CD4-positive, alpha-beta memory T cell (primary cell): ENCODE measurements around the gene FBXW8. TPM values are rescaled to one million over a fixed set of nuclear protein-coding genes. Genes with fewer than 3 reads are reported as not detected.

Experiments used
- CTCF ChIA-PET: fragments of 350-600 bp; sonication (Branson Sonifier 250); formaldehyde crosslinking; loops from one replicate; lab custom pipeline; 2021; ENCODE audit warnings: inconsistent platforms; ENCODE audit not compliant: partially characterized antibody; lab: Charles Lee
- POLR2A ChIA-PET: fragments of 350-600 bp; sonication (Branson Sonifier 250); formaldehyde crosslinking; loops from one replicate; lab custom pipeline; 2021; ENCODE audit not compliant: partially characterized antibody; lab: Charles Lee
- DNase-seq, 5 donors: peaks; one replicate each; pipeline versions ENCODE4 v3.0.0 to v3.0.0-alpha.2; 2020 to 2022; ENCODE audit warnings: mixed read lengths in 1 of 5
- H3K27ac ChIP-seq: one replicate; pipeline ENCODE4 v1.7.0; 2013; ENCODE audit warnings: low read depth, low read length
- H3K27me3 ChIP-seq: 2 replicates; pipeline ENCODE4 v1.7.0; 2013; ENCODE audit warnings: mild to moderate bottlenecking, low read length, moderate library complexity; ENCODE audit not compliant: insufficient read depth
- H3K36me3 ChIP-seq: 2 replicates; pipeline ENCODE4 v1.7.0; 2013; ENCODE audit warnings: mild to moderate bottlenecking, low read length, moderate library complexity; ENCODE audit not compliant: insufficient read depth
- H3K4me1 ChIP-seq: 2 replicates; pipeline ENCODE4 v1.7.0; 2013; ENCODE audit warnings: mild to moderate bottlenecking, low read length, moderate library complexity; ENCODE audit not compliant: insufficient read depth
- H3K4me3 ChIP-seq, 2 donors: one replicate each; pipeline ENCODE4 v1.7.0; 2013; ENCODE audit warnings: low read length in 2 of 2, mild to moderate bottlenecking in 1 of 2
- H3K9me3 ChIP-seq, 2 donors: one replicate each; pipeline ENCODE4 v1.7.0; 2013; ENCODE audit warnings: low read length in 2 of 2, control low read depth in 1 of 2; ENCODE audit not compliant: control insufficient read depth in 1 of 2
- H3K27ac Mint-ChIP-seq, 7 donors: one replicate each; pipeline ENCODE4 v1.8.0; 2020 to 2021; ENCODE audit warnings: mixed read lengths in 7 of 7, mild to moderate bottlenecking in 6 of 7, inconsistent platforms in 3 of 7, moderate library complexity in 3 of 7
- H3K27me3 Mint-ChIP-seq, 2 donors: one replicate each; pipeline ENCODE4 v1.8.0; 2020 to 2021; ENCODE audit warnings: mixed read lengths in 2 of 2
- H3K36me3 Mint-ChIP-seq, 2 donors: one replicate each; pipeline ENCODE4 v1.8.0; 2020 to 2021; ENCODE audit warnings: mixed read lengths in 2 of 2, inconsistent platforms in 1 of 2, mild to moderate bottlenecking in 1 of 2
- H3K4me1 Mint-ChIP-seq, 4 donors: one replicate each; pipeline ENCODE4 v1.8.0; 2020 to 2021; ENCODE audit warnings: mixed read lengths in 4 of 4, mild to moderate bottlenecking in 1 of 4
- H3K4me3 Mint-ChIP-seq, 8 donors: one replicate each; pipeline ENCODE4 v1.8.0; 2020 to 2021; ENCODE audit warnings: mixed read lengths in 8 of 8, mild to moderate bottlenecking in 7 of 8, moderate library complexity in 6 of 8, inconsistent platforms in 3 of 8
- H3K9me3 Mint-ChIP-seq, 8 donors: one replicate each; pipeline ENCODE4 v1.8.0; 2020 to 2021; ENCODE audit warnings: mixed read lengths in 8 of 8, mild to moderate bottlenecking in 5 of 8, inconsistent platforms in 3 of 8, moderate library complexity in 1 of 8
- intact Hi-C: fragments of 100-400 bp; cut with micrococcal nuclease; formaldehyde crosslinking; loops from one replicate; pipeline ENCODE4 v1.15.1; 2023
- polyA plus RNA-seq, 2 donors: library from polyadenylated mRNA; unstranded; fragments of 300-500 nt; fragmentation: Illumina TruSeq; gene quantifications; one replicate each; pipeline ENCODE4 v1.2.3, GENCODE V29; 2021
- total RNA-seq, 2 experiments: library from RNA; stranded (reverse); gene quantifications; one replicate each; pipeline ENCODE4 v1.2.3, GENCODE V29; 2021

Gene FBXW8
- total and polyA plus RNA-seq, 4 experiments from 2014 or later: 2.3 to 10.2 (median 7.0) TPM

DNA sequence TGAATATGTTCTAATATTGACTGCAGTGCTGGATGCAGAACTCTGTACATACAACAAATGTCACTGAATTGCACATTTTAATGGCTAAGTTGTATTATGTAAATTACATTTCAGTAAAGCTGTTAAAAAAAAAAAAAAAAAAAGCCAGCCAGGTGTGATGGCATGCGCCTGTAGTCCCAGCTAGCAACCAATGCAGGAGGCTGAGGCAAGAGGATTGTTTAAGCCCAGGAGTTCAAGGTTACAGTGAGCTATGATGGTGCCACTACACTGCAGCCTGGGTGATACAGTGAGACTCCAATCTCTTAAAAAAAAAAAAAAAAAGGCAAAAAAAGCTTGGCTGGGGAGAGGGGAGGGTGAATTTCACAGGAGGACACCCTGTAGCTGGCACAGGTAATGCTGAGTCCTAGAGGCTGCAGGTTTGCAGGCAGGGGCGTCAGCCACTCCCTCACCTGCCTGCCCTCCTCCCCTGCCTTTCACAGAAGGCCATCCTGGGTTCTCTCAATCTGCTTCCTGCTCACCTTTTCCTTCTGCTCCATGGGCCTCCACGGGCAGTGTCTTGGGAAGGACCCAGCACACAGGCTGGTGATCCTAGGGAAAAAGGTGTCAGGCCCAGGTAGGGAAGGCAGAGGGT, 147.8 kb downstream of the FBXW8 start:
- H3K4me1 Mint-ChIP-seq: peaks cover 10 to 33% (median 18%) of the 10 kb centered on the region in 4 donors
- no peaks in the 10 kb centered on the region for H3K27me3 Mint-ChIP-seq
- H3K4me3 Mint-ChIP-seq: no peak overlapping the region
- Histone ChIP-seq H3K27me3 (no peaks in the 10 kb centered on the region), H3K9me3 (no peaks in the 10 kb centered on the region), H3K36me3 (no peaks in the 10 kb centered on the region), H3K27ac (no peak overlapping the region), H3K4me3 (no peak overlapping the region), H3K4me1 (peaks cover 21% of the 10 kb centered on the region)
- H3K9me3 Mint-ChIP-seq: no peaks in the 10 kb centered on the region
- H3K36me3 Mint-ChIP-seq: no peaks in the 10 kb centered on the region
- ChIA-PET CTCF (interaction anchor here (1.3 kb wide), 1 partner anchor 33 kb away, joined by 4 read pairs; no protein-coding TSS in a partner anchor), POLR2A (no interaction called here)
- DNase-seq: no peak
- intact Hi-C loops: no loop called here
- H3K27ac Mint-ChIP-seq: peak overlapping the region in 2 of 7 donors; percentile 29 to 70

- H3K36me3 Mint-ChIP-seq: no peaks in the 10 kb centered on the region
- Histone ChIP-seq H3K4me1 (peaks cover 27% of the 10 kb centered on the region), H3K36me3 (no peaks in the 10 kb centered on the region), H3K27me3 (no peaks in the 10 kb centered on the region), H3K27ac (no peak overlapping the region), H3K9me3 (no peaks in the 10 kb centered on the region), H3K4me3 (no peak overlapping the region)
- POLR2A ChIA-PET: no interaction called here
- peak overlapping the region in 2 of 7 donors; percentile 29 to 70 for H3K27ac Mint-ChIP-seq
- H3K27me3 Mint-ChIP-seq: no peaks in the 10 kb centered on the region
- no peak for DNase-seq
- CTCF ChIA-PET: interaction anchor here (1.3 kb wide), 1 partner anchor 33 kb away, joined by 4 read pairs; no protein-coding TSS in a partner anchor
- intact Hi-C loops: no loop called here
- no peaks in the 10 kb centered on the region for H3K9me3 Mint-ChIP-seq
- peaks cover 13 to 39% (median 23%) of the 10 kb centered on the region in 4 donors for H3K4me1 Mint-ChIP-seq
- H3K4me3 Mint-ChIP-seq: no peak overlapping the region
These were observed 148.4 kb downstream of the FBXW8 start for GRCh38 chr12:117059156-117059555.

DNA sequence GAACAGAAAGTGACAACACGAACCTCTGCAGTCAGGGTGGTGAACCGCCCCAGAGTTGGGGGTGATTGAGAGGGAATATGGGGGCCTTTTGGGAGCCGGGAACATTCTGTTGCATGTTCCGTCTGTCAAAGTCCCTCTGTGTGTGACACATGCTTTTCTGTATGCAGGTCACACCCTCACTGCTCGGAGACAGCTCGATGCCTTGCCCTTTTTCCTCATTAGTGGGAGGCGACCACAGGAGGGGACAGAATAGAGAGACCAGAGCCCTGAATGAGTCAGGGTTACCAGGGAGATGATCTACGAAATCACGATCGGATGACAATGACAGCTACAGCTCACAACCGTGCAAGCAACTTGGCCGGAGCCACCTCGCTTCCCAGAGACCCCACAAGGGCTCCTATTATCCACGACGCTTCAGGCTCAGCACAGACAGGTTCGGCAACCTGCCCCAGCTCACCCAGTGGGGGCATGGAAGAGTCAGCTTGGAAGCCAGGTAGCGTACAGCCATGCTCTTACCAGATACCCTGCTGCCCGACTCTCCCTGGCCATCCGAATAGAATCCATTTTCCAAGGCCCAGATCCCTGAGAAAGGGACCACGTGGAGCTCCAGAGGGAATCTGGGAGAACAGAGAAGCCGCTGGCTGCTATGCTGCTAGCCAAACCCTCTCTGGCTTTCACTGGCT, 149.6 kb downstream of the FBXW8 start:
- Histone ChIP-seq H3K27ac (no peak overlapping the region), H3K9me3 (no peaks in the 10 kb centered on the region), H3K27me3 (no peaks in the 10 kb centered on the region), H3K4me1 (peaks cover 27% of the 10 kb centered on the region), H3K4me3 (no peak overlapping the region), H3K36me3 (no peaks in the 10 kb centered on the region)
- POLR2A ChIA-PET: no interaction called here
- H3K27ac Mint-ChIP-seq: peak overlapping the region in 2 of 7 donors; percentile 28 to 38
- H3K4me1 Mint-ChIP-seq: peaks cover 19 to 51% (median 32%) of the 10 kb centered on the region in 4 donors
- CTCF ChIA-PET: no interaction called here
- no peak overlapping the region for H3K4me3 Mint-ChIP-seq
- no peaks in the 10 kb centered on the region for H3K27me3 Mint-ChIP-seq
- no peaks in the 10 kb centered on the region for H3K9me3 Mint-ChIP-seq
- intact Hi-C loops: no loop called here
- no peaks in the 10 kb centered on the region for H3K36me3 Mint-ChIP-seq
- DNase-seq: no peak

GRCh38 chr12:117060929-117061305, 150.2 kb downstream of the FBXW8 start:
- no peak overlapping the region for H3K4me3 ChIP-seq
- Mint-ChIP-seq H3K36me3 (no peaks in the 10 kb centered on the region), H3K27ac (peak overlapping the region in 3 of 7 donors; percentile 23 to 74 (median 69)), H3K27me3 (no peaks in the 10 kb centered on the region), H3K9me3 (no peaks in the 10 kb centered on the region), H3K4me3 (no peak overlapping the region), H3K4me1 (peaks cover 19 to 52% (median 32%) of the 10 kb centered on the region in 4 donors)
- intact Hi-C loops: no loop called here
- no peak overlapping the region for H3K27ac ChIP-seq
- POLR2A ChIA-PET: no interaction called here
- H3K9me3 ChIP-seq: no peaks in the 10 kb centered on the region
- H3K36me3 ChIP-seq: no peaks in the 10 kb centered on the region
- peaks cover 27% of the 10 kb centered on the region for H3K4me1 ChIP-seq
- DNase-seq: no peak
- no peaks in the 10 kb centered on the region for H3K27me3 ChIP-seq
- CTCF ChIA-PET: no interaction called here

- Mint-ChIP-seq H3K4me1 (peaks cover 19 to 52% (median 34%) of the 10 kb centered on the region in 4 donors), H3K27ac (peak overlapping the region in 2 of 7 donors; percentile 46 to 60), H3K9me3 (no peaks in the 10 kb centered on the region), H3K27me3 (no peaks in the 10 kb centered on the region), H3K36me3 (no peaks in the 10 kb centered on the region), H3K4me3 (peak overlapping the region in 2 of 8 donors; percentile 17 to 41)
- Histone ChIP-seq H3K9me3 (no peaks in the 10 kb centered on the region), H3K27me3 (no peaks in the 10 kb centered on the region), H3K4me3 (no peak overlapping the region), H3K36me3 (no peaks in the 10 kb centered on the region), H3K4me1 (peaks cover 27% of the 10 kb centered on the region), H3K27ac (no peak overlapping the region)
- CTCF ChIA-PET: interaction anchor here (2.1 kb wide), 1 partner anchor 36 kb away, joined by 10 read pairs; no protein-coding TSS in a partner anchor
- intact Hi-C loops: no loop called here
- DNase-seq: no peak
- POLR2A ChIA-PET: no interaction called here
These were observed 150.9 kb downstream of the FBXW8 start for GRCh38 chr12:117061555-117062079.

DNA sequence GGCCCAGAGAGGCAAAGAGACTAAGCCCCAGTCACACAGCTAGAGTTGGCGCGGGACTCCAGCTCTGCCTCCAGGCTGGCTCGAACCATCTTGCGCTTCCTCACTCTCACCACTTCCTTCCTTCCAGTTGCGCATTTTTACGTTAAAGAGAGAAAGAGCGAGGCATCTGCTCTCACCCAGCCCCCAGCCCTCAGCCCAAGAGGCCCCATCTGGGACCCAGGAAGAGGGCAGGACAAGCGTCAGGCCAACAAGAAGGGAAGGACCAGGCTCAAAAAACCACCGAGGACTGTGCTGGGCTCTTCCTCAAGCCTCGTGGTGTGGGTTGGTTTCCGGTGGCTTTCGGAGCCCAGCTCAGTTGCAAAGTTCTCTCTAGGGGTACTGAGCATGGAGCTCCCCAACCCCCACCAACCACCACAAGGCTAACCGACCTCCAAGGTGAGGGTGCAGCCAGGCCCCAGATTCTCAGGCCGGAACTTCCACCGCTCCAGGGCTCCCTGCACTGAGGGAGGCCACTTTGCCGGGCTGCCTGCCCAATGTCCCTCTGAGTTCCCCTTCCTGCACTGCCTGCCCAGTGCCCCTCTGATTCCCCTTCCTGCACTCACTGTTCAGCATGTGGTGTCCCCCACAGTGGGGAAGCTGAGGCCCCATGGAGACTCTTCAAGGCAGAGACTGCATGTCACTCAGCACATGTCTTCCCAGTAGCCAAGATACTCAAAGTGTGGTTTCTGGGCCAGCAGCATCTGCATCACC, 152.6 kb downstream of the FBXW8 start:
- H3K9me3 ChIP-seq: no peaks in the 10 kb centered on the region
- POLR2A ChIA-PET: interaction anchor here (1.0 to 2.0 kb wide), 4 partner anchors 9 to 506 kb away, joined by 3 to 9 read pairs (median 4); no protein-coding TSS in a partner anchor
- Mint-ChIP-seq H3K9me3 (no peaks in the 10 kb centered on the region), H3K4me3 (peak overlapping the region; percentile 68 to 88 (median 82)), H3K4me1 (peaks cover 19 to 52% (median 35%) of the 10 kb centered on the region in 4 donors), H3K27me3 (no peaks in the 10 kb centered on the region), H3K27ac (peak overlapping the region; percentile 74 to 96 (median 92)), H3K36me3 (no peaks in the 10 kb centered on the region)
- CTCF ChIA-PET: interaction anchor here (0.5 to 2.1 kb wide), 3 partner anchors 38 to 56 kb away, joined by 3 to 10 read pairs (median 8); no protein-coding TSS in a partner anchor
- H3K4me1 ChIP-seq: peaks cover 27% of the 10 kb centered on the region
- H3K27me3 ChIP-seq: no peaks in the 10 kb centered on the region
- intact Hi-C loops: no loop called here
- no peak overlapping the region for H3K27ac ChIP-seq
- H3K36me3 ChIP-seq: no peaks in the 10 kb centered on the region
- peak in 4 of 5 donors; percentile 24 to 51 (median 44) for DNase-seq
- H3K4me3 ChIP-seq: peak overlapping the region; percentile 22 to 40
